H9 (cell line): ENCODE measurements around the gene KCTD16. TPM values are rescaled to one million over a fixed set of nuclear protein-coding genes. Genes with fewer than 3 reads are reported as not detected.

Experiments
- DNase-seq: peaks from one replicate; pipeline ENCODE4 v3.0.0-alpha.2; 2017
- H2AFZ ChIP-seq: one replicate; pipeline ENCODE4 v1.6.1; 2013; ENCODE audit warnings: mild to moderate bottlenecking, low read length, control low read depth, moderate library complexity
- H2AK5ac ChIP-seq: 2 replicates; pipeline ENCODE4 v1.6.1; 2013; ENCODE audit warnings: low read length, control low read depth, mixed read lengths; ENCODE audit not compliant: insufficient read length
- H2BK120ac ChIP-seq: one replicate; pipeline ENCODE4 v1.6.1; 2013; ENCODE audit warnings: low read depth, mild to moderate bottlenecking, low read length, control low read depth, inconsistent platforms; ENCODE audit not compliant: poor library complexity, severe bottlenecking
- H2BK12ac ChIP-seq: 2 replicates; pipeline ENCODE4 v1.6.1; 2013; ENCODE audit warnings: low read length, control low read depth, mixed read lengths, low read depth; ENCODE audit not compliant: insufficient read length
- H2BK15ac ChIP-seq: 2 replicates; pipeline ENCODE4 v1.6.1; 2013; ENCODE audit warnings: low read depth, low read length, control low read depth
- H2BK20ac ChIP-seq: one replicate; pipeline ENCODE4 v1.6.1; 2013; ENCODE audit warnings: low read depth, mild to moderate bottlenecking, low read length, control low read depth, inconsistent platforms; ENCODE audit not compliant: poor library complexity, severe bottlenecking
- H2BK5ac ChIP-seq: 2 replicates; pipeline ENCODE4 v1.6.1; 2013; ENCODE audit warnings: low read length, control low read depth, mixed read lengths; ENCODE audit not compliant: insufficient read length
- H3K14ac ChIP-seq: 2 replicates; pipeline ENCODE4 v1.6.1; 2013; ENCODE audit warnings: low read length, control low read depth; ENCODE audit not compliant: insufficient read depth
- H3K18ac ChIP-seq: 2 replicates; pipeline ENCODE4 v1.6.1; 2013; ENCODE audit warnings: low read depth, mild to moderate bottlenecking, mixed read lengths, low read length, control low read depth; ENCODE audit not compliant: insufficient read length
- H3K23ac ChIP-seq: 2 replicates; pipeline ENCODE4 v1.6.1; 2013; ENCODE audit warnings: low read length, control low read depth, mixed read lengths, low read depth; ENCODE audit not compliant: insufficient read length
- H3K23me2 ChIP-seq: 2 replicates; pipeline ENCODE4 v1.6.1; 2013; ENCODE audit warnings: low read depth, mild to moderate bottlenecking, mixed read lengths, low read length, control low read depth; ENCODE audit not compliant: insufficient read length, poor library complexity, severe bottlenecking
- H3K27ac ChIP-seq: 2 replicates; pipeline ENCODE4 v1.5.1; 2013; ENCODE audit warnings: low read length, control low read depth, mixed read lengths, low read depth; ENCODE audit not compliant: insufficient read length
- H3K27me3 ChIP-seq: 2 replicates; pipeline ENCODE4 v1.6.1; 2013; ENCODE audit warnings: low read length, control low read depth, inconsistent platforms; ENCODE audit not compliant: insufficient read depth
- H3K4ac ChIP-seq: 2 replicates; pipeline ENCODE4 v1.6.1; 2013; ENCODE audit warnings: low read depth, mild to moderate bottlenecking, control low read depth, inconsistent platforms, low read length, moderate library complexity
- H3K4me1 ChIP-seq: 2 replicates; pipeline ENCODE4 v1.6.1; 2013; ENCODE audit warnings: low read length, control low read depth, inconsistent platforms; ENCODE audit not compliant: insufficient read depth
- H3K4me2 ChIP-seq: 2 replicates; pipeline ENCODE4 v1.6.1; 2013; ENCODE audit warnings: low read length, control low read depth, mixed read lengths; ENCODE audit not compliant: insufficient read length, insufficient read depth
- H3K56ac ChIP-seq: 2 replicates; pipeline ENCODE4 v1.6.1; 2013; ENCODE audit warnings: low read depth, mild to moderate bottlenecking, mixed read lengths, low read length, control low read depth; ENCODE audit not compliant: insufficient read length
- H3K79me1 ChIP-seq: 2 replicates; pipeline ENCODE4 v1.6.1; 2013; ENCODE audit warnings: low read depth, mild to moderate bottlenecking, moderate library complexity, low read length, control low read depth, inconsistent platforms; ENCODE audit not compliant: insufficient read depth, poor library complexity, severe bottlenecking
- H3K79me2 ChIP-seq: 2 replicates; pipeline ENCODE4 v1.6.1; 2013; ENCODE audit warnings: low read length, control low read depth, inconsistent platforms; ENCODE audit not compliant: insufficient read depth
- H3K9ac ChIP-seq: 2 replicates; pipeline ENCODE4 v1.6.1; 2013; ENCODE audit warnings: low read length, control low read depth, mixed read lengths; ENCODE audit not compliant: insufficient read length; ENCODE audit errors: extremely low read depth
- H3K9me3 ChIP-seq: one replicate; pipeline ENCODE4 v1.6.1; 2013; ENCODE audit warnings: low read depth, low read length, inconsistent platforms; ENCODE audit not compliant: control insufficient read depth
- H3T11ph ChIP-seq: one replicate; pipeline ENCODE4 v1.6.1; 2013; ENCODE audit warnings: mild to moderate bottlenecking, low read length, control low read depth, inconsistent platforms
- H4K20me1 ChIP-seq: one replicate; pipeline ENCODE4 v1.6.1; 2013; ENCODE audit not compliant: control insufficient read depth, insufficient read length, insufficient read depth
- H4K5ac ChIP-seq: 2 replicates; pipeline ENCODE4 v1.6.1; 2013; ENCODE audit warnings: low read depth, mild to moderate bottlenecking, mixed read lengths, low read length, control low read depth; ENCODE audit not compliant: insufficient read length
- H4K8ac ChIP-seq: replicated peaks from 2 replicates; pipeline ENCODE4 v1.6.1; 2013; ENCODE audit warnings: low read length, control low read depth, mixed read lengths, low read depth; ENCODE audit not compliant: insufficient read length
- H4K91ac ChIP-seq: 2 replicates; pipeline ENCODE4 v1.6.1; 2013; ENCODE audit warnings: low read depth, mild to moderate bottlenecking, moderate library complexity, mixed read lengths, low read length, control low read depth; ENCODE audit not compliant: insufficient read length
- H3K27ac Mint-ChIP-seq, 3 experiments: 2 replicates in 2 of 3; 3 replicates in 1 of 3; pipeline ENCODE4 v1.8.0; 2020 to 2021; ENCODE audit warnings: mixed read lengths in 3 of 3, mild to moderate bottlenecking in 1 of 3, moderate library complexity in 1 of 3
- H3K27me3 Mint-ChIP-seq: 2 replicates; pipeline ENCODE4 v1.8.0; 2021; ENCODE audit warnings: low read depth, mild to moderate bottlenecking, moderate library complexity, mixed read lengths
- H3K36me3 Mint-ChIP-seq, 3 experiments: 2 replicates in 2 of 3; 3 replicates in 1 of 3; pipeline ENCODE4 v1.8.0; 2020 to 2021; ENCODE audit warnings: low read depth in 3 of 3, mixed read lengths in 3 of 3; ENCODE audit not compliant: insufficient read depth in 1 of 3
- H3K4me1 Mint-ChIP-seq, 2 experiments: 2 replicates each; pipeline ENCODE4 v1.8.0; 2020; ENCODE audit warnings: mixed read lengths in 2 of 2
- H3K4me3 Mint-ChIP-seq, 2 experiments: 2 replicates in 1 of 2; 3 replicates in 1 of 2; pipeline ENCODE4 v1.8.0; 2020 to 2021; ENCODE audit warnings: mild to moderate bottlenecking in 2 of 2, mixed read lengths in 2 of 2, moderate library complexity in 1 of 2
- H3K9me3 Mint-ChIP-seq, 2 experiments: 2 replicates in 1 of 2; 3 replicates in 1 of 2; pipeline ENCODE4 v1.8.0; 2020; ENCODE audit warnings: mild to moderate bottlenecking in 2 of 2, mixed read lengths in 2 of 2, moderate library complexity in 1 of 2
- WGBS: extraction: QIAGEN DNeasy Blood & Tissue Kit; methylation state at CpG from one replicate; pipeline ENCODE4 v1.1.7; 2013; ENCODE audit warnings: missing lambda C conversion rate, low lambda C conversion rate, mixed read lengths; ENCODE audit not compliant: insufficient read length; ENCODE audit errors: extremely low coverage; 5-methylcytosine and 5-hydroxymethylcytosine counted together
- total RNA-seq: library from RNA; stranded (reverse); gene quantifications from 2 replicates; pipeline ENCODE4 v1.2.1, GENCODE V29; 2021
- TF ChIP-seq, protein P1 (sequence below): fragments of 200-600 bp; sonication (generic); conservative IDR thresholded peaks from 3 replicates; pipeline ENCODE4 v1.8.0; 2021; ENCODE audit warnings: antibody characterized with exemption, mild to moderate bottlenecking

KCTD16 gene
- total RNA-seq, 1 experiment from 2014 or later = 0.09 TPM

- H3K9me3 ChIP-seq = no peaks in the 10 kb centered on the region
- Mint-ChIP-seq H3K27me3 (no peaks in the 10 kb centered on the region), H3K4me3 (no peak overlapping the region), H3K9me3 (no peaks in the 10 kb centered on the region), H3K4me1 (peaks cover 7 to 14% of the 10 kb centered on the region in 2 experiments), H3K36me3 (no peaks in the 10 kb centered on the region), H3K27ac (no peak overlapping the region)
- no peaks in the 10 kb centered on the region for H4K20me1 ChIP-seq
- H3K9ac ChIP-seq = no peak overlapping the region
- H3K4me2 ChIP-seq = no peak overlapping the region
- no peak overlapping the region for H4K8ac ChIP-seq
- H2BK120ac ChIP-seq = no peak overlapping the region
- no peak overlapping the region for H3T11ph ChIP-seq
- H3K27me3 ChIP-seq = no peaks in the 10 kb centered on the region
- no peak overlapping the region for H3K14ac ChIP-seq
- H3K23me2 ChIP-seq = no peaks in the 10 kb centered on the region
- no CpG with 5 or more reads among the region's 2 CpGs for WGBS
- no peaks in the 10 kb centered on the region for H3K79me1 ChIP-seq
- no peak overlapping the region for H3K27ac ChIP-seq
- TF ChIP-seq, protein P1, sequence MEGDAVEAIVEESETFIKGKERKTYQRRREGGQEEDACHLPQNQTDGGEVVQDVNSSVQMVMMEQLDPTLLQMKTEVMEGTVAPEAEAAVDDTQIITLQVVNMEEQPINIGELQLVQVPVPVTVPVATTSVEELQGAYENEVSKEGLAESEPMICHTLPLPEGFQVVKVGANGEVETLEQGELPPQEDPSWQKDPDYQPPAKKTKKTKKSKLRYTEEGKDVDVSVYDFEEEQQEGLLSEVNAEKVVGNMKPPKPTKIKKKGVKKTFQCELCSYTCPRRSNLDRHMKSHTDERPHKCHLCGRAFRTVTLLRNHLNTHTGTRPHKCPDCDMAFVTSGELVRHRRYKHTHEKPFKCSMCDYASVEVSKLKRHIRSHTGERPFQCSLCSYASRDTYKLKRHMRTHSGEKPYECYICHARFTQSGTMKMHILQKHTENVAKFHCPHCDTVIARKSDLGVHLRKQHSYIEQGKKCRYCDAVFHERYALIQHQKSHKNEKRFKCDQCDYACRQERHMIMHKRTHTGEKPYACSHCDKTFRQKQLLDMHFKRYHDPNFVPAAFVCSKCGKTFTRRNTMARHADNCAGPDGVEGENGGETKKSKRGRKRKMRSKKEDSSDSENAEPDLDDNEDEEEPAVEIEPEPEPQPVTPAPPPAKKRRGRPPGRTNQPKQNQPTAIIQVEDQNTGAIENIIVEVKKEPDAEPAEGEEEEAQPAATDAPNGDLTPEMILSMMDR = no peak
- H3K18ac ChIP-seq = no peak overlapping the region
- no peak overlapping the region for H2AK5ac ChIP-seq
- no peak overlapping the region for H3K56ac ChIP-seq
- no peak overlapping the region for H2AFZ ChIP-seq
- no peak overlapping the region for H4K5ac ChIP-seq
- H2BK15ac ChIP-seq = no peak overlapping the region
- H2BK20ac ChIP-seq = no peak overlapping the region
- no peak overlapping the region for H2BK12ac ChIP-seq
- H3K79me2 ChIP-seq = no peaks in the 10 kb centered on the region
- no peak overlapping the region for H2BK5ac ChIP-seq
- no peak for DNase-seq
- H3K23ac ChIP-seq = no peak overlapping the region
- H3K4ac ChIP-seq = no peak overlapping the region
- no peak overlapping the region for H4K91ac ChIP-seq
- H3K4me1 ChIP-seq = no peaks in the 10 kb centered on the region
These were observed 291.9 kb downstream of the KCTD16 start for GRCh38 chr5:144462577-144462976.
